Cardiac septum (tissue), 1 donor: ENCODE measurements around the gene C3. TPM values are rescaled to one million over a fixed set of nuclear protein-coding genes. Genes with fewer than 3 reads are reported as not detected.
"Not testable (repeated sequence)": the region's sequence is repeated elsewhere in the genome, so short reads cannot be mapped to it uniquely, and the experiment has no call there.

Source experiments
- DNase-seq: peaks from one replicate; pipeline ENCODE4 v3.0.0-alpha.2; 2020; ENCODE audit warnings: low spot score
- intact Hi-C: fragments of 100-400 bp; cut with DNase I; formaldehyde crosslinking; loops from one replicate; pipeline ENCODE4 v1.14.0; 2022
- long read RNA-seq: library from polyadenylated mRNA; unstranded; transcript quantifications from one replicate; pipeline ENCODE4 v2.0.0, GENCODE V29; 2021
- total RNA-seq: library from RNA; stranded (reverse); fragmentation: NEBNext Ultra II Directional; extraction: Animal tissue kit (Norgen Biotek cat#: 25700); gene quantifications from one replicate; pipeline ENCODE4 v1.2.1, GENCODE V29; 2021
- donor health status: DM: no; HTN: no; CAD: no.

The C3 gene
- total RNA-seq: 50.6 TPM
- long read RNA-seq, full-length matches to known transcripts: 1 of 15 reads
- long read RNA-seq, partial matches to known transcripts: 13 of 15 reads
- long read RNA-seq, other reads (novel, unspliced or antisense): 1 of 15 reads

DNA sequence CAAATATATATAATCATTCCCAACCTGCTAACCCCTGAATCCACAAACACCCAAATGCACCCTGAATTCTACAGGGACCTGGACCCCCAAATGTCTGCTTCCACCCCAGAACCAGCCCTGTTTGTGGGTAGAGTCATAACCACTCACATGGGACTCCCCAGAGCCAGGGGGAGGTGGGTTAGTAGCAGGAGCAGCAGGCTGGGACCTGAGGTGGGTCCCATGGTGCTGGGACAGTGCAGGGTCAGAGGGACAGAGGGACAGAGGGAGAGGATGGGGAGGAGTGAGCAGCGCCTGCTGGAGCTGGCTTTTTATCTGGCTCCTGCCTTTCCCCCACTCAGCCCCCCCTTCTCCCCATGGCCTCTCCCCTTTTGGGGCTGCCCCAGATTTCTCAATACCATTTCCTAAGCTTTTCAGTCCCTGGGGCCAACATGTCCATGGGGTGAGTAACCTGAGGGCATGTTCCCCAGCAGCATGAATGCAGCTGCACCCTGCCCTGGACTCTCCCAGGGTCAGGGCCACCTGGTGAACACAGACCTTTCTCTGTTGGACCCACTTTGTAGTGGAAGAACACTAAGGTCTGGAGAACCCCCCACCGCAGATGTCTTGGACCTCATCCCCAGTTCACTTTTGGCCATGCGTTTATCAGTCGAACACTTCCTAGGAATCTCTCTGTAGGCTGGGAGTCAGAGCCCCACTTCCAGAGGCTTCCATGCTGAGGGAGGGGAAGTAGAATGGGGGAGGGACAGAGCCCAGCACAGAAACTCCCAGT is at the start of gene C3:
C3 (minus strand) TSS at position 282 of the 769 bp plus-strand sequence; CDS start at position 221, 61 bp downstream.
- no peak for DNase-seq
- intact Hi-C loops: no loop called here

GRCh38 chr19:6769006-6769619 is 48.7 kb upstream of the C3 start:
- DNase-seq: no peak
- intact Hi-C loops: no loop called here

DNA sequence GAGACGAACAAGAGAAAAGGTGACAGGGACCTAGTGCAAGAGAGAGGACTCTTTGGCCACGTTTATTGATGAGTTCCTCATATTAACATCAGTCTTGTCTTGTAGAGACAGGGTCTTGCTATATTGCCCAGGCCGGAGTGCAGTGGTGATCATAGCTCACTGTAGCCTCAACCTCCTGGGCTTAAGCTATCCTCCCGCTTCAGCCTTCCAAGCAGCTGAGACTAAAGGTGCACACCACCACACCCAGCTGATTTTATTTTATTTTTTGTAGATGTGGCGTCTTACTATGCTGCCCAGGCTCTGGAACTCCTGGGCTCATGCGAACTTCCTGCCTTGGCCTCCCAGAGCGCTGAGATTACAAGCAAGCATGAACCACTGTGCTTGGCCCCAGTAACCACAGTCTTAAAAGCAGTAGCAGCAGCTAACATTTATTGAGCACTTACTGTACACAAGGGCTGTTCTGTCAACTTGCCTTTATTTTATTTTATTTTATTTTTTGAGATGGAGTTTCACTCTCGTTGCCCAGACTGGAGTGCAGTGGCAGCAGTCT is 47.9 kb upstream of the C3 start:
- no peak for DNase-seq

DNA sequence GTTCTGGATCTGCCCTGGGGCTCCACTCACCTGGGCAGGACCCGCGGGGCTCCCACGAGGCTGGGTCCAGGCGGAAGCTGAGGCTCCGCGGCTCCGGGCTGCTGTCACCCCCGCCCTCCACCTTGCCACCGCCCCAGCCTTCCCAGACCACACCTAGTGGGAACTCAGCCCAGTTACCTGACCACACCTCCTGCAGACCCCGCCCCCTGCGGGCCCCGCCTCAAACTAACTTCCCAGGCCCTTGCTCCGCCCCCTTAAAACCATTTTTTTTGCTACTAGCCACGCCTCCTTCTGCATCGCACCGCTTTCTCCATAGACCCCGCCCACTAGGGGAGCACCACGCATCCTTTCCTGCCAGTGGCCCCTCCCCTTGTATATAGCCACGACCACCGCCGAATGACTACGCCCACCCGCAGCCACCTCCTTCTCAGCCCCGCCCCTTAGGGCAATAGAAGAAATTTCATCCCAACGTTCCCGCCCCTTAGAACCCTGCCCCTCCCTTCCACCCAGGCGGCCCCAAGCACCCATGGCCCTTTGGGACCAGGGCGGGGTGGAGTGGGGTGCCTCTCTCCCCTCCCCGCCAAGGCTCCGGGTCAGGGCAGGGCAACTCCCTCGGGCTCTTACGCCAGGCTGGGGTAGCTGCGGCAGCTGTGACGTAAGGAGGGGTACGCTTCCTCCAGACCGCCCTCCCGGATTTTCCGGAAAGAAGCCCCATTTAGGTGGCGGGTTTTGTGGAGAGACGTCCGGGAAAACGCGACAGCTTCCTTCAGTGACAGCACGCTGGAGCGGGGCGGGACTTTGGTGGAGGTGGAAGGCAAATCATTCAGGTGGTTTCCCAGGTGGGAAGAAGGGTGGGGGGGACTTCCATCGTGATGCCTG is 47.1 kb upstream of the C3 start, which contains the start of gene SH2D3A:
SH2D3A (minus strand) TSS at position 79 of the 879 bp plus-strand sequence. CDS start 3,687 bp downstream, outside the sequence.
- peak; percentile 94 for DNase-seq
- intact Hi-C loops: no loop called here

More for the DNA sequence above, 47.9 kb upstream of the C3 start:
- intact Hi-C loops: no loop called here

DNA sequence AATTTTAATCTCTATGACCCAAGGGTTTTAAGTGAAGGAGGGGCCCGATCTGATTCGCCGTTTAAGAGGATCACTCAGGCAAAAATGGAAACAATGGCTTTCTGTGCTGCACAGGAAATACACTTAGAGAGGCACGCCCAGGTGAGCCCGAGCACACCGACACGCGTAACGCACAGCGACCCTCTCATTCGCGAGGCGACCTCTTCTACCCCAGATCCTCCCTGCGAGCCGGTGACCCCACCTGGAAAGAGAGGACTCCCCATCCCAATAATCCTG is 46.6 kb upstream of the C3 start:
- DNase-seq: no peak
- intact Hi-C loops: no loop called here

- no peak for DNase-seq
- intact Hi-C loops: no loop called here
These were observed 46.1 kb upstream of the C3 start for GRCh38 chr19:6766357-6767080.

DNA sequence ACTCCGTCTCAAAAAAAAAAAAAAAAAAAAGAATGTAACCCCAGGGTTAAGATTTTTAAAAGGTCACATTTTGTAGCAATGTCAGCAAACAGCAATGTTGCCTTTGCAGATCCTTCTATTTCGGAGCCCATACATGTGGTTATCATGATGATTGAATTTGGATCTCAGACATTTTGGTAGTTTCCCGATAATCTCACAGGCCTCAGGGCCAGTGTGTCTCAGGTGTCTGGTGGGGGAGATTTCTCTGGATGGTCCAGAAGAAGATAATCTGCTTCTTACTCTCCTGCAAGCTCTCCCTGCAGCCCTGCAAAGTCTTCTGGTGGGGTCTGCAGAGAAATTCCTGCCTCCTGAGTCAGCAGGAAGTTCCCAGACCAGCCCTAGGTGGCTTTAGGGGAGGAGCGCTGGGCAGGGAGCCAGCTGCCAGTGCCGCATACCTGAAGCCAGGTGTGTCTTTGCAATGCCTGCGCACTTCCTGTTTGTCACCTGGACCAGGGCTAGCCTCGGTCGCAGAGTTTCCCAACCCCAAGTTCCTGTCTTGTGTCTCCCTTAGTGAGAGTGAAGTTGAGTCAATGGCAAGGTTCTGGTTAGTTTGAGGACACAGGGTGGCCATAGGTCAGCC is 45.4 kb upstream of the C3 start:
- intact Hi-C loops: no loop called here
- no peak for DNase-seq

- DNase-seq, intact Hi-C loops: not testable (repeated sequence)
These were observed 41.9 kb upstream of the C3 start for GRCh38 chr19:6762253-6762797.

- intact Hi-C loops: no loop called here
- DNase-seq: no peak
These were observed 40.7 kb upstream of the C3 start for GRCh38 chr19:6761053-6761676.

DNA sequence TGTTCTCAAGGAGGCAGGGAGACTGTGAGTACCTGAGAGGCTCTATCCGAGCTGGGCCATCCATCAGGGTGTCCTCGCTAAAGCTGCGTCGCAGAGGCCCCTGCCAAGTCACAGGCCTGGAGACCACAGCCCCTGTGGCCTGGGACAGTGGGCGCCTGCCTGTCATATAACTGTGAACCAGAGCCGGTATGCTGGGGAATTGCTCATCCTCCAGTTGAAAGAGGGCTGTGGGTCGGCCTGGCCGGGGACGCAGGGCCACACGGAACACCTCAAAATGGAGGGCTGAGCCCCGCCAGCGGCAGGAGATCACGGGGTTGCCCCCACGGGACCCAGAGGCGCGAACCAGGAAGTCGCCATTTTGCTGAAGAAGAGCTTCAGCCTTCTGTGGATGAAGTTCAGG is 40.2 kb upstream of the C3 start:
- intact Hi-C loops: no loop called here
- DNase-seq: no peak

- DNase-seq: no peak
- intact Hi-C loops: no loop called here
These were observed 34.4 kb upstream of the C3 start for GRCh38 chr19:6754653-6755463.

DNA sequence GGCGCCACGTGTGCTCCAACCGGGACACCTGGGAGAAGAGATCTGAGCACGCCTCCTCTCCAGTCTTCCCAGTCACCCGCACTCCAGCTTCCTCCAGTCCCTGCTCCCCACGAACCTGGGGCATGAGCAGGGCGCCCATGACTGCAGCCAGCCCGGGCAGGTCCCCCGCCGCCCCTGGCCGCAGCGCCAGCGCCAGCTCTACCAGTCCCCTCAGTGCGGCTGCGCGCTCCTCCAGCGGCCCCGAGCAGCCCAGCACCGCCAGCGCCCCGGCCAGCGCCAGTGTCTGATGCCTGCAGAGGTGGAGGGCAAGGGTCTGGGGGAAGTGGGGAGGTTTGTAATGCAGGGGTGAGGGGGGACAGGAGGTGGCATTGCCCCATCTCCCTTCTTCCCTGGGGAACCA is 33.7 kb upstream of the C3 start:
- intact Hi-C loops: no loop called here

DNA sequence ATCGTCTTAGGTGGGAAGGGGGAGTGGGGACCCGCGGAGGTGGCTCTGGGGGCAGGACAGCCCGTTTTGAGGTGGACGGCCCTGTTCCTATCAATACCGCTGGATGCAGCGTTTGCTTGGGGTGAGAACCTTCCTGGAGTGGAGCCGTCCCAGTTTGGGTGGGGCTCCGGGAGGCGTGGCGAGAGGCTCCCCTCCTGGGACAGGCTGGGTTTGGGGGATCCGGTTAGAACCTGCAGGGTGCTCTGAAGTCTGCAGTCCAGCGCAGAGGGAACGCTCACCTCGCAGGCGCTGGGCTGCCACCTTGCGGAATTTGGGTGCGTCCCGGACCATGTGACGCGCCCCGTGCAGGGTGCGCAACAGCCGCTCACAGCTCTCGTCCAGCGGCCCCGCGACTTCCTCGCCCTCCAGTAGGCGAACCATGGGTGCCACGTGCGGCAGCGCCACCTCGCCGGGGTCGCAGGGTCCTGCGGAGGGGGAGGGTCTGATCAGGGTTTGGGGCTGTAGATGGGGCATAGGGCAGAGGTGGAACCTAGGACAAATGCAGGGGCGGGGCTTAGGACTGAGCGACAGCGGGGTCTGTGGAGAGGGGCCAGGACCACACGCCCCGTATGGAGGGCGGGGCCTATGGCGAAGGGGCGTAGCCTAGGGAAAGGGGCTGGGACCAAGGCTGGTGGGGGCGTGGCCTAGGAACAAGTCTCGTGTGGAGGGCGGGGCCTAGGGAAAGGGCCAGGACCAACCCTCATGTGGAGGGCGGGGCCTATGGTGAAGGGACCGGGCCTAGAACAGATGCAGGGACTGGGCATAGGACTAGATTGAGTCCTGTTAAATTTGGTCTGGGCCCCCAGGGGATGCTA is 33.0 kb upstream of the C3 start:
- peak; percentile 91 for DNase-seq
- intact Hi-C loops: no loop called here

More for the DNA sequence above, 33.7 kb upstream of the C3 start:
- DNase-seq: no peak

- no peak for DNase-seq
- intact Hi-C loops: no loop called here
These were observed 32.1 kb upstream of the C3 start for GRCh38 chr19:6752256-6753177.

DNA sequence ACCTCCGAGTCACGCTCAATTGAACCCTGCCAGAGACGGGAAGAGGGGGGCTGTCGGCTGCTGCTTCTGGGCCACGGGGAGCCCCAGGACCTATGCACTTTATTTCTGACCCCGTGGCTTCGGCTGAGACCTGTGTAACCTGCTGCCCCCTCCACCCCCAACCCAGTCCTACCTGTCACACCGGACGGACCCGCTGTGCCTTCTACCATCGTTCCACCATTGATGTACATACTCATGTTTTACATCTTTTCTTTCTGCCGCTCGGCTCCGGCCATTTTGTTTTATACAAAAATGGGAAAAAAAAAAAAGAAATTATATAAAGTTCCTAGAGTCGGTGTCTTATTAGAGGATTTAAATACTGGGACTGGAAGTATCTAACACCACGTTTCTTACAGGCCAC is 30.7 kb upstream of the C3 start:
- intact Hi-C loops: no loop called here
- DNase-seq: no peak
